T-helper 9 cell (primary cell): ENCODE measurements around the gene DNAH9.

Source experiments
- DNase-seq: peaks from one replicate; pipeline ENCODE4 v3.0.0-alpha.2; 2020

Gene DNAH9

GRCh38 chr17:11601661-11602060, 3.4 kb downstream of the DNAH9 start:
- no peak for DNase-seq

- no peak for DNase-seq
Observed at GRCh38 chr17:11608396-11608795, 10.1 kb downstream of the DNAH9 start.

GRCh38 chr17:11610999-11611566, 12.8 kb downstream of the DNAH9 start:
- DNase-seq: no peak

GRCh38 chr17:11612956-11613355, 14.7 kb downstream of the DNAH9 start:
- no peak for DNase-seq

GRCh38 chr17:11618861-11619566, 20.7 kb downstream of the DNAH9 start:
- no peak for DNase-seq

- DNase-seq: no peak
Observed at GRCh38 chr17:11622492-11622891, 24.2 kb downstream of the DNAH9 start.

- no peak for DNase-seq
Observed at GRCh38 chr17:11624976-11625375, 26.7 kb downstream of the DNAH9 start.

GRCh38 chr17:11625878-11626277, 27.6 kb downstream of the DNAH9 start:
- no peak for DNase-seq

- DNase-seq: no peak
Observed at GRCh38 chr17:11627301-11627940, 29.2 kb downstream of the DNAH9 start.

GRCh38 chr17:11628374-11628773, 30.1 kb downstream of the DNAH9 start:
- no peak for DNase-seq

GRCh38 chr17:11628831-11629230, 30.6 kb downstream of the DNAH9 start:
- DNase-seq: no peak

GRCh38 chr17:11636771-11637170, 38.5 kb downstream of the DNAH9 start:
- DNase-seq: no peak

GRCh38 chr17:11637796-11638195, 39.5 kb downstream of the DNAH9 start:
- DNase-seq: no peak

- no peak for DNase-seq
Observed at GRCh38 chr17:11638700-11639265, 40.5 kb downstream of the DNAH9 start.

- no peak for DNase-seq
Observed at GRCh38 chr17:11639736-11640462, 41.6 kb downstream of the DNAH9 start.

GRCh38 chr17:11640463-11640814, 42.2 kb downstream of the DNAH9 start:
- DNase-seq: no peak

- no peak for DNase-seq
Observed at GRCh38 chr17:11641521-11642275, 43.4 kb downstream of the DNAH9 start.

- DNase-seq: no peak
Observed at GRCh38 chr17:11642655-11643054, 44.4 kb downstream of the DNAH9 start.

- DNase-seq: no peak
Observed at GRCh38 chr17:11643851-11644250, 45.6 kb downstream of the DNAH9 start.

GRCh38 chr17:11644265-11645212, 46.3 kb downstream of the DNAH9 start:
- DNase-seq: no peak

GRCh38 chr17:11645426-11645825, 47.2 kb downstream of the DNAH9 start:
- DNase-seq: no peak
